ENCODE measurements around the gene RANBP2.

The RANBP2 gene

GRCh38 chr2:108813732-108814131 is 94.5 kb downstream of the RANBP2 start:
- Histone ChIP-seq H3K36me3 (ENCODE audit: control insufficient read depth, insufficient read depth, low read length) (peaks cover 72% of the 10 kb centered on the region), H3K27ac (ENCODE audit: low read depth, low read length) (no peak overlapping the region), H3K4me3 (ENCODE audit: low read depth, low read length) (no peak overlapping the region), H3K9ac (ENCODE audit: low read length) (no peak overlapping the region), H3K4me1 (ENCODE audit: control insufficient read depth, insufficient read depth, low read length) (no peaks in the 10 kb centered on the region), H3K9me3 (ENCODE audit: control insufficient read depth, insufficient read depth, low read depth, low read length) (peaks cover 14% of the 10 kb centered on the region; the same call in 1 of the 2 replicates), H3K27me3 (ENCODE audit: control insufficient read depth, insufficient read depth, low read length) (no peaks in the 10 kb centered on the region)

- Histone ChIP-seq H3K4me1 (ENCODE audit: control insufficient read depth, insufficient read depth, low read length) (no peaks in the 10 kb centered on the region), H3K27ac (ENCODE audit: low read depth, low read length) (no peak overlapping the region), H3K9me3 (ENCODE audit: control insufficient read depth, insufficient read depth, low read depth, low read length) (no peaks in the 10 kb centered on the region), H3K4me3 (ENCODE audit: low read depth, low read length) (no peak overlapping the region), H3K36me3 (ENCODE audit: control insufficient read depth, insufficient read depth, low read length) (peaks cover 55% of the 10 kb centered on the region), H3K27me3 (ENCODE audit: control insufficient read depth, insufficient read depth, low read length) (no peaks in the 10 kb centered on the region), H3K9ac (ENCODE audit: low read length) (no peak overlapping the region)
Measured at GRCh38 chr2:108820482-108820881, 101.2 kb downstream of the RANBP2 start.

- Histone ChIP-seq H3K4me3 (ENCODE audit: low read depth, low read length) (no peak overlapping the region), H3K27me3 (ENCODE audit: control insufficient read depth, insufficient read depth, low read length) (no peaks in the 10 kb centered on the region), H3K9ac (ENCODE audit: low read length) (no peak overlapping the region), H3K27ac (ENCODE audit: low read depth, low read length) (no peak overlapping the region), H3K9me3 (ENCODE audit: control insufficient read depth, insufficient read depth, low read depth, low read length) (no peaks in the 10 kb centered on the region), H3K4me1 (ENCODE audit: control insufficient read depth, insufficient read depth, low read length) (no peaks in the 10 kb centered on the region), H3K36me3 (ENCODE audit: control insufficient read depth, insufficient read depth, low read length) (peaks cover 31% of the 10 kb centered on the region)
Measured at GRCh38 chr2:108823286-108823685, 104.0 kb downstream of the RANBP2 start.

GRCh38 chr2:108824316-108825070 is 105.2 kb downstream of the RANBP2 start:
- no peak overlapping the region for H3K9ac ChIP-seq (ENCODE audit: low read length)
- H3K4me1 ChIP-seq (ENCODE audit: control insufficient read depth, insufficient read depth, low read length): no peaks in the 10 kb centered on the region
- H3K27me3 ChIP-seq (ENCODE audit: control insufficient read depth, insufficient read depth, low read length): no peaks in the 10 kb centered on the region
- H3K9me3 ChIP-seq (ENCODE audit: control insufficient read depth, insufficient read depth, low read depth, low read length): no peaks in the 10 kb centered on the region
- H3K4me3 ChIP-seq (ENCODE audit: low read depth, low read length): no peak overlapping the region
- no peak overlapping the region for H3K27ac ChIP-seq (ENCODE audit: low read depth, low read length)
- H3K36me3 ChIP-seq (ENCODE audit: control insufficient read depth, insufficient read depth, low read length): peaks cover 23% of the 10 kb centered on the region

GRCh38 chr2:108825254-108825653 is 106.0 kb downstream of the RANBP2 start:
- Histone ChIP-seq H3K4me3 (ENCODE audit: low read depth, low read length) (no peak overlapping the region), H3K9ac (ENCODE audit: low read length) (no peak overlapping the region), H3K9me3 (ENCODE audit: control insufficient read depth, insufficient read depth, low read depth, low read length) (no peaks in the 10 kb centered on the region), H3K4me1 (ENCODE audit: control insufficient read depth, insufficient read depth, low read length) (no peaks in the 10 kb centered on the region), H3K27ac (ENCODE audit: low read depth, low read length) (no peak overlapping the region), H3K36me3 (ENCODE audit: control insufficient read depth, insufficient read depth, low read length) (peaks cover 17% of the 10 kb centered on the region), H3K27me3 (ENCODE audit: control insufficient read depth, insufficient read depth, low read length) (no peaks in the 10 kb centered on the region)

- Histone ChIP-seq H3K36me3 (ENCODE audit: control insufficient read depth, insufficient read depth, low read length) (peaks cover 12% of the 10 kb centered on the region), H3K4me1 (ENCODE audit: control insufficient read depth, insufficient read depth, low read length) (no peaks in the 10 kb centered on the region), H3K9ac (ENCODE audit: low read length) (no peak overlapping the region), H3K4me3 (ENCODE audit: low read depth, low read length) (no peak overlapping the region), H3K27ac (ENCODE audit: low read depth, low read length) (no peak overlapping the region), H3K27me3 (ENCODE audit: control insufficient read depth, insufficient read depth, low read length) (no peaks in the 10 kb centered on the region), H3K9me3 (ENCODE audit: control insufficient read depth, insufficient read depth, low read depth, low read length) (no peaks in the 10 kb centered on the region)
Measured at GRCh38 chr2:108825736-108826135, 106.5 kb downstream of the RANBP2 start.

GRCh38 chr2:108829578-108830310 is 110.5 kb downstream of the RANBP2 start:
- H3K9me3 ChIP-seq (ENCODE audit: control insufficient read depth, insufficient read depth, low read depth, low read length): no peaks in the 10 kb centered on the region
- no peak overlapping the region for H3K27ac ChIP-seq (ENCODE audit: low read depth, low read length)
- peaks cover 9% of the 10 kb centered on the region; the same call in 1 of the 2 replicates for H3K4me1 ChIP-seq (ENCODE audit: control insufficient read depth, insufficient read depth, low read length)
- H3K9ac ChIP-seq (ENCODE audit: low read length): no peak overlapping the region
- H3K27me3 ChIP-seq (ENCODE audit: control insufficient read depth, insufficient read depth, low read length): no peaks in the 10 kb centered on the region
- peaks cover 9% of the 10 kb centered on the region for H3K36me3 ChIP-seq (ENCODE audit: control insufficient read depth, insufficient read depth, low read length)
- H3K4me3 ChIP-seq (ENCODE audit: low read depth, low read length): no peak overlapping the region

- Histone ChIP-seq H3K9me3 (ENCODE audit: control insufficient read depth, insufficient read depth, low read depth, low read length) (peaks cover 11% of the 10 kb centered on the region; the same call in 1 of the 2 replicates), H3K4me1 (ENCODE audit: control insufficient read depth, insufficient read depth, low read length) (peaks cover 9% of the 10 kb centered on the region; the same call in 1 of the 2 replicates), H3K27ac (ENCODE audit: low read depth, low read length) (no peak overlapping the region), H3K4me3 (ENCODE audit: low read depth, low read length) (no peak overlapping the region), H3K27me3 (ENCODE audit: control insufficient read depth, insufficient read depth, low read length) (no peaks in the 10 kb centered on the region), H3K9ac (ENCODE audit: low read length) (no peak overlapping the region), H3K36me3 (ENCODE audit: control insufficient read depth, insufficient read depth, low read length) (peaks cover 21% of the 10 kb centered on the region)
Measured at GRCh38 chr2:108833219-108833618, 113.9 kb downstream of the RANBP2 start.

GRCh38 chr2:108834620-108835019 is 115.3 kb downstream of the RANBP2 start:
- Histone ChIP-seq H3K9ac (ENCODE audit: low read length) (no peak overlapping the region), H3K4me1 (ENCODE audit: control insufficient read depth, insufficient read depth, low read length) (peaks cover 9% of the 10 kb centered on the region; the same call in 1 of the 2 replicates), H3K36me3 (ENCODE audit: control insufficient read depth, insufficient read depth, low read length) (peaks cover 30% of the 10 kb centered on the region)

GRCh38 chr2:108835040-108835439 is 115.8 kb downstream of the RANBP2 start:
- H3K4me3 ChIP-seq (ENCODE audit: low read depth, low read length): no peak overlapping the region
- H3K27me3 ChIP-seq (ENCODE audit: control insufficient read depth, insufficient read depth, low read length): no peaks in the 10 kb centered on the region
- peaks cover 9% of the 10 kb centered on the region; the same call in 1 of the 2 replicates for H3K4me1 ChIP-seq (ENCODE audit: control insufficient read depth, insufficient read depth, low read length)
- H3K9me3 ChIP-seq (ENCODE audit: control insufficient read depth, insufficient read depth, low read depth, low read length): peaks cover 11% of the 10 kb centered on the region; the same call in 1 of the 2 replicates
- H3K27ac ChIP-seq (ENCODE audit: low read depth, low read length): no peak overlapping the region
- peaks cover 33% of the 10 kb centered on the region for H3K36me3 ChIP-seq (ENCODE audit: control insufficient read depth, insufficient read depth, low read length)
- H3K9ac ChIP-seq (ENCODE audit: low read length): no peak overlapping the region

More at GRCh38 chr2:108834620-108835019, 115.3 kb downstream of the RANBP2 start:
- no peak overlapping the region for H3K27ac ChIP-seq (ENCODE audit: low read depth, low read length)
- no peak overlapping the region for H3K4me3 ChIP-seq (ENCODE audit: low read depth, low read length)
- no peaks in the 10 kb centered on the region for H3K27me3 ChIP-seq (ENCODE audit: control insufficient read depth, insufficient read depth, low read length)
- H3K9me3 ChIP-seq (ENCODE audit: control insufficient read depth, insufficient read depth, low read depth, low read length): peaks cover 11% of the 10 kb centered on the region; the same call in 1 of the 2 replicates

All from HUES6 (cell line).